ENCODE measurements around the gene GNG3. TPM values are rescaled to one million over a fixed set of nuclear protein-coding genes. Genes with fewer than 3 reads are reported as not detected.
"Not testable (repeated sequence)": the region's sequence is repeated elsewhere in the genome, so short reads cannot be mapped to it uniquely, and the experiment has no call there.

The GNG3 gene
- total RNA-seq, 4 donors from 2014 or later = not detected

GRCh38 chr11:62669420-62670161, 37.9 kb upstream of the GNG3 start:
- ATAC-seq (ENCODE audit: low FRiP score) = no peak
- no peak for TF ChIP-seq CTCF (IDR thresholded peaks at IDR 0.05)
- no peak for DNase-seq (ENCODE audit: low spot score)

- ATAC-seq (ENCODE audit: low FRiP score) (peak; percentile 12), DNase-seq (ENCODE audit: low spot score) (no peak)
- TF ChIP-seq CTCF (IDR thresholded peaks at IDR 0.05) = no peak
Measured at GRCh38 chr11:62671236-62671607, 36.3 kb upstream of the GNG3 start.

- DNase-seq (ENCODE audit: low spot score) (peak; percentile 43), ATAC-seq (ENCODE audit: low FRiP score) (peak; percentile 79)
- no peak for TF ChIP-seq CTCF (IDR thresholded peaks at IDR 0.05)
Measured at GRCh38 chr11:62671608-62672389, 35.7 kb upstream of the GNG3 start, which contains the start of the genes LBHD1 and UQCC3. TSS of gene LBHD1 (minus strand) at chr11:62672267. CDS start at chr11:62670031, 2,236 bp downstream. TSS of gene UQCC3 (plus strand) at chr11:62671673. CDS start at chr11:62671746, 73 bp downstream.

GRCh38 chr11:62673196-62673525, 34.3 kb upstream of the GNG3 start:
- no peak for TF ChIP-seq CTCF (IDR thresholded peaks at IDR 0.05)
- no peak for ATAC-seq (ENCODE audit: low FRiP score)

GRCh38 chr11:62675415-62675814, 32.1 kb upstream of the GNG3 start:
- not testable (repeated sequence) for ATAC-seq (ENCODE audit: low FRiP score); DNase-seq (ENCODE audit: low spot score)

More at GRCh38 chr11:62673196-62673525, 34.3 kb upstream of the GNG3 start:
- no peak for DNase-seq (ENCODE audit: low spot score)

GRCh38 chr11:62676698-62677097, 30.8 kb upstream of the GNG3 start:
- no peak for TF ChIP-seq CTCF (IDR thresholded peaks at IDR 0.05)

GRCh38 chr11:62677156-62677555, 30.3 kb upstream of the GNG3 start:
- ATAC-seq (ENCODE audit: low FRiP score) (no peak), DNase-seq (ENCODE audit: low spot score) (no peak)
- TF ChIP-seq CTCF (IDR thresholded peaks at IDR 0.05) = no peak

More at GRCh38 chr11:62676698-62677097, 30.8 kb upstream of the GNG3 start:
- DNase-seq (ENCODE audit: low spot score) (no peak), ATAC-seq (ENCODE audit: low FRiP score) (no peak)

Data from omental fat pad (tissue), 4 donors.